SK-N-SH treated with all-trans-retinoic acid at 6 μM for 48 hours (cell line): ENCODE results near the gene MED12.

ENCODE experiments used
- ATAC-seq: fragments of 200-7000 bp; cut with Tn5 transposase; 3 replicates; pipeline ENCODE4 v1.9.1; 2020; ENCODE audit warnings: mild to moderate bottlenecking, moderate library complexity
- ARNTL ChIP-seq: fragments of 450-650 bp; formaldehyde crosslinking; IDR thresholded peaks from 2 replicates; pipeline ENCODE4 v1.5.0; 2020; ENCODE audit warnings: low read depth, mild to moderate bottlenecking, moderate library complexity, borderline replicate concordance
- BACH2 ChIP-seq: fragments of 250-450 bp; sonication (Bioruptor Pico); IDR thresholded peaks from 2 replicates; pipeline ENCODE4 v1.9.0; 2021; ENCODE audit warnings: mild to moderate bottlenecking, borderline replicate concordance
- CSDC2 ChIP-seq: fragments of 250-450 bp; sonication (Bioruptor Pico); IDR thresholded peaks from 2 replicates; pipeline ENCODE4 v1.5.0; 2020; ENCODE audit warnings: mild to moderate bottlenecking, moderate library complexity
- ESRRG ChIP-seq: fragments of 250-450 bp; sonication (Bioruptor Pico); IDR thresholded peaks from 2 replicates; pipeline ENCODE4 v1.6.1; 2021; ENCODE audit warnings: mild to moderate bottlenecking
- GLIS3 ChIP-seq: fragments of 250-450 bp; sonication (Bioruptor Pico); IDR thresholded peaks from 2 replicates; pipeline ENCODE4 v1.5.0; 2020; ENCODE audit warnings: mild to moderate bottlenecking, moderate library complexity
- OSR1 ChIP-seq: fragments of 250-450 bp; sonication (Bioruptor Pico); IDR thresholded peaks from 2 replicates; pipeline ENCODE4 v1.8.0; 2022; ENCODE audit warnings: moderate library complexity, mild to moderate bottlenecking, inconsistent platforms
- RARB ChIP-seq: fragments of 250-450 bp; sonication (Bioruptor Pico); IDR thresholded peaks from 2 replicates; pipeline ENCODE4 v1.8.0; 2021; ENCODE audit warnings: mild to moderate bottlenecking, moderate library complexity
- SNAI2 ChIP-seq: fragments of 250-450 bp; sonication (Bioruptor Pico); IDR thresholded peaks from 2 replicates; pipeline ENCODE4 v1.5.0; 2020; ENCODE audit warnings: mild to moderate bottlenecking, moderate library complexity
- TCF4 ChIP-seq: fragments of 250-450 bp; sonication (Bioruptor Pico); IDR thresholded peaks from 2 replicates; pipeline ENCODE4 v1.8.0; 2021; ENCODE audit warnings: mild to moderate bottlenecking, moderate library complexity, borderline replicate concordance
- ZFP3 ChIP-seq: fragments of 250-450 bp; sonication (Bioruptor Pico); IDR thresholded peaks from 2 replicates; pipeline ENCODE4 v1.5.0; 2020; ENCODE audit warnings: mild to moderate bottlenecking, moderate library complexity
- ZFP30 ChIP-seq: fragments of 450-650 bp; formaldehyde crosslinking; IDR thresholded peaks from 2 replicates; pipeline ENCODE4 v1.5.0; 2022; ENCODE audit warnings: mild to moderate bottlenecking, moderate library complexity
- ZNF565 ChIP-seq: fragments of 450-650 bp; formaldehyde crosslinking; conservative IDR thresholded peaks from 2 replicates; pipeline ENCODE4 v1.5.0; 2020; ENCODE audit warnings: low read depth, mild to moderate bottlenecking, moderate library complexity
- ZNF70 ChIP-seq: fragments of 450-650 bp; formaldehyde crosslinking; IDR thresholded peaks from 2 replicates; pipeline ENCODE4 v1.5.0; 2020; ENCODE audit warnings: mild to moderate bottlenecking, moderate library complexity
- ZNF8 ChIP-seq: fragments of 450-650 bp; formaldehyde crosslinking; IDR thresholded peaks from 2 replicates; pipeline ENCODE4 v1.5.0; 2020; ENCODE audit warnings: mild to moderate bottlenecking, moderate library complexity
- TF ChIP-seq, protein P1 (sequence below): fragments of 250-450 bp; sonication (Bioruptor Pico); IDR thresholded peaks from 2 replicates; pipeline ENCODE4 v1.8.0; 2021; ENCODE audit warnings: low read depth, mild to moderate bottlenecking, moderate library complexity, borderline replicate concordance
- TF ChIP-seq, protein P2 (sequence below): fragments of 250-450 bp; sonication (Bioruptor Pico); IDR thresholded peaks from 2 replicates; pipeline ENCODE4 v1.5.1; 2021; ENCODE audit warnings: mild to moderate bottlenecking, moderate library complexity
- TF ChIP-seq, protein P3 (sequence below): fragments of 250-450 bp; sonication (Bioruptor Pico); IDR thresholded peaks from 2 replicates; pipeline ENCODE4 v1.8.0; 2020; ENCODE audit warnings: mild to moderate bottlenecking, moderate library complexity, borderline replicate concordance
- TF ChIP-seq, protein P4 (sequence below): fragments of 250-450 bp; sonication (Bioruptor Pico); IDR thresholded peaks from 2 replicates; pipeline ENCODE4 v1.5.0; 2020; ENCODE audit warnings: mild to moderate bottlenecking, moderate library complexity
- TF ChIP-seq, protein P5 (sequence below): fragments of 250-450 bp; sonication (Bioruptor Pico); IDR thresholded peaks from 2 replicates; pipeline ENCODE4 v1.5.1; 2020; ENCODE audit warnings: low read depth, mild to moderate bottlenecking, moderate library complexity

Gene MED12

DNA sequence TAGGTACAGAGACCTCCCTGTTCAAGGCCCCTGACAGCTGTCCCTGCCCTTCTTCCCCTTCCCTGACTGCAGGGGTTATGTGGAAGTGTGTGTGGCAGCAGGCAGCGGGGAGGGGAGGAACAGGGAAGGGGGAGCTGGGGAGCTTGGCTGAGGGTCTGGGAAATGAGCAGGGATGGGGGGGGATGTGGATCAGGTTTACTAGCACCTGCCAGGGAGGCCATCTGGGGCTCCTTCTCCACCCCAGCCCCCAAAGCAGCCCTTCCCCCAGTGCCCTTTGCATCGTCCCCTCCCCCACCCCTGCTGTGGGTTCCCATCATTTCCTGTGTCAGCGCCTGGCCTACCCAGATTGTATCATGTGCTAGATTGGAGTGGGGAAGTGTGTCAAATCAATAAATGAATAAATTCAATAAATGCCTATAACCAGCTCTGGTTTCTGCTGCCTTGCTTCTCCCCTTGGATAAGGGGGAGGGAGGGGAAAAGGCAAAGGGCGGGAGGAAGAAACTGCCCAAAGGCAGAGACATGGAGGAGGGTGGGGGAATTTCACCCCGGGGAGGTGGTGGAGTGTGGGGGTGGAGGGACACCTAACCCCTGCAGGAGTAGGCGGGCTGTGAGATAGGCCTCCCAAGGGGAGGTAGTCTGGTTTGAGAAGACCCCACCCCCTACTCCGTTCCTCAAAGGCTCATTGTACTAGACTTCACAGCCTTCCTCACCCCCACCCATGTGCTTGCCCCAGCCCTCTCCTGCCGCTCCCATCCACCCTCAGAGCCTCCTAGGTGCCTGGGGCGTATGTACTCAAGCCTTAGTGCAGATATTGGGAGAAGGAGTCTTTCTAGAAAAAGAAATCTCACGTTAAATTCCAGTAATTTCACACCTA, 15.0 kb upstream of the MED12 start:
- ATAC-seq: no peak

DNA sequence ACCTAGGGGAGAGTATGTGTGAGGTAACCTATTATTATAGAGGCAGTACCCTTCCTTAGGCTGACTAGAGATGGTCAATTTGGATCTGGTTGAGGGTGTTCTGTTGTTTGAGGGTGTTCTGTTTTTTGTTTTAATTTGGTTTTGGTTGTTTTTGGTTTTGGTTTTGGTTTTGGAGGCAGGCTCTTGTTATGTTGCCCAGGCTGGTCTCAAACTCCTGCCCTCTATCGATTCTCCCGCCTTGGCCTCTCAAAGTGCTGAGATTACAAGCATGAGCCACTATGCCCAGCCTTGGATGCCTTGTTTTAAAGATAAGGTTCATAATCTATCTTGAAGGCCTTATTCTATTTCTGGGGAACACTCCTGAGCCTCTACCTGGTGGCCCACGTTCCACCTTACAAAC, 12.8 kb upstream of the MED12 start:
- ATAC-seq: no peak
- TF ChIP-seq ZNF565 (CRISPR knock-in tag) (no peak), ESRRG (CRISPR knock-in tag) (no peak), BACH2 (CRISPR knock-in tag) (no peak), ZFP30 (no peak), ARNTL (CRISPR knock-in tag) (no peak), ZNF8 (no peak), TCF4 (no peak), OSR1 (no peak), ZNF70 (CRISPR knock-in tag) (no peak)
- TF ChIP-seq, protein P1, sequence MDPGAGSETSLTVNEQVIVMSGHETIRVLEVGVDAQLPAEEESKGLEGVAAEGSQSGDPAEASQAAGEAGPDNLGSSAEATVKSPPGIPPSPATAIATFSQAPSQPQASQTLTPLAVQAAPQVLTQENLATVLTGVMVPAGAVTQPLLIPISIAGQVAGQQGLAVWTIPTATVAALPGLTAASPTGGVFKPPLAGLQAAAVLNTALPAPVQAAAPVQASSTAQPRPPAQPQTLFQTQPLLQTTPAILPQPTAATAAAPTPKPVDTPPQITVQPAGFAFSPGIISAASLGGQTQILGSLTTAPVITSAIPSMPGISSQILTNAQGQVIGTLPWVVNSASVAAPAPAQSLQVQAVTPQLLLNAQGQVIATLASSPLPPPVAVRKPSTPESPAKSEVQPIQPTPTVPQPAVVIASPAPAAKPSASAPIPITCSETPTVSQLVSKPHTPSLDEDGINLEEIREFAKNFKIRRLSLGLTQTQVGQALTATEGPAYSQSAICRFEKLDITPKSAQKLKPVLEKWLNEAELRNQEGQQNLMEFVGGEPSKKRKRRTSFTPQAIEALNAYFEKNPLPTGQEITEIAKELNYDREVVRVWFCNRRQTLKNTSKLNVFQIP: no peak
- TF ChIP-seq, protein P2, sequence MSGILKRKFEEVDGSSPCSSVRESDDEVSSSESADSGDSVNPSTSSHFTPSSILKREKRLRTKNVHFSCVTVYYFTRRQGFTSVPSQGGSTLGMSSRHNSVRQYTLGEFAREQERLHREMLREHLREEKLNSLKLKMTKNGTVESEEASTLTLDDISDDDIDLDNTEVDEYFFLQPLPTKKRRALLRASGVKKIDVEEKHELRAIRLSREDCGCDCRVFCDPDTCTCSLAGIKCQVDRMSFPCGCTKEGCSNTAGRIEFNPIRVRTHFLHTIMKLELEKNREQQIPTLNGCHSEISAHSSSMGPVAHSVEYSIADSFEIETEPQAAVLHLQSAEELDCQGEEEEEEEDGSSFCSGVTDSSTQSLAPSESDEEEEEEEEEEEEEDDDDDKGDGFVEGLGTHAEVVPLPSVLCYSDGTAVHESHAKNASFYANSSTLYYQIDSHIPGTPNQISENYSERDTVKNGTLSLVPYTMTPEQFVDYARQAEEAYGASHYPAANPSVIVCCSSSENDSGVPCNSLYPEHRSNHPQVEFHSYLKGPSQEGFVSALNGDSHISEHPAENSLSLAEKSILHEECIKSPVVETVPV (CRISPR knock-in tag): no peak
- TF ChIP-seq, protein P3, sequence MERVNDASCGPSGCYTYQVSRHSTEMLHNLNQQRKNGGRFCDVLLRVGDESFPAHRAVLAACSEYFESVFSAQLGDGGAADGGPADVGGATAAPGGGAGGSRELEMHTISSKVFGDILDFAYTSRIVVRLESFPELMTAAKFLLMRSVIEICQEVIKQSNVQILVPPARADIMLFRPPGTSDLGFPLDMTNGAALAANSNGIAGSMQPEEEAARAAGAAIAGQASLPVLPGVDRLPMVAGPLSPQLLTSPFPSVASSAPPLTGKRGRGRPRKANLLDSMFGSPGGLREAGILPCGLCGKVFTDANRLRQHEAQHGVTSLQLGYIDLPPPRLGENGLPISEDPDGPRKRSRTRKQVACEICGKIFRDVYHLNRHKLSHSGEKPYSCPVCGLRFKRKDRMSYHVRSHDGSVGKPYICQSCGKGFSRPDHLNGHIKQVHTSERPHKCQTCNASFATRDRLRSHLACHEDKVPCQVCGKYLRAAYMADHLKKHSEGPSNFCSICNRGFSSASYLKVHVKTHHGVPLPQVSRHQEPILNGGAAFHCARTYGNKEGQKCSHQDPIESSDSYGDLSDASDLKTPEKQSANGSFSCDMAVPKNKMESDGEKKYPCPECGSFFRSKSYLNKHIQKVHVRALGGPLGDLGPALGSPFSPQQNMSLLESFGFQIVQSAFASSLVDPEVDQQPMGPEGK (CRISPR knock-in tag): no peak
- TF ChIP-seq, protein P4, sequence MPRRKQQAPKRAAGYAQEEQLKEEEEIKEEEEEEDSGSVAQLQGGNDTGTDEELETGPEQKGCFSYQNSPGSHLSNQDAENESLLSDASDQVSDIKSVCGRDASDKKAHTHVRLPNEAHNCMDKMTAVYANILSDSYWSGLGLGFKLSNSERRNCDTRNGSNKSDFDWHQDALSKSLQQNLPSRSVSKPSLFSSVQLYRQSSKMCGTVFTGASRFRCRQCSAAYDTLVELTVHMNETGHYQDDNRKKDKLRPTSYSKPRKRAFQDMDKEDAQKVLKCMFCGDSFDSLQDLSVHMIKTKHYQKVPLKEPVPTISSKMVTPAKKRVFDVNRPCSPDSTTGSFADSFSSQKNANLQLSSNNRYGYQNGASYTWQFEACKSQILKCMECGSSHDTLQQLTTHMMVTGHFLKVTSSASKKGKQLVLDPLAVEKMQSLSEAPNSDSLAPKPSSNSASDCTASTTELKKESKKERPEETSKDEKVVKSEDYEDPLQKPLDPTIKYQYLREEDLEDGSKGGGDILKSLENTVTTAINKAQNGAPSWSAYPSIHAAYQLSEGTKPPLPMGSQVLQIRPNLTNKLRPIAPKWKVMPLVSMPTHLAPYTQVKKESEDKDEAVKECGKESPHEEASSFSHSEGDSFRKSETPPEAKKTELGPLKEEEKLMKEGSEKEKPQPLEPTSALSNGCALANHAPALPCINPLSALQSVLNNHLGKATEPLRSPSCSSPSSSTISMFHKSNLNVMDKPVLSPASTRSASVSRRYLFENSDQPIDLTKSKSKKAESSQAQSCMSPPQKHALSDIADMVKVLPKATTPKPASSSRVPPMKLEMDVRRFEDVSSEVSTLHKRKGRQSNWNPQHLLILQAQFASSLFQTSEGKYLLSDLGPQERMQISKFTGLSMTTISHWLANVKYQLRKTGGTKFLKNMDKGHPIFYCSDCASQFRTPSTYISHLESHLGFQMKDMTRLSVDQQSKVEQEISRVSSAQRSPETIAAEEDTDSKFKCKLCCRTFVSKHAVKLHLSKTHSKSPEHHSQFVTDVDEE (CRISPR knock-in tag): no peak
- TF ChIP-seq, protein P5, sequence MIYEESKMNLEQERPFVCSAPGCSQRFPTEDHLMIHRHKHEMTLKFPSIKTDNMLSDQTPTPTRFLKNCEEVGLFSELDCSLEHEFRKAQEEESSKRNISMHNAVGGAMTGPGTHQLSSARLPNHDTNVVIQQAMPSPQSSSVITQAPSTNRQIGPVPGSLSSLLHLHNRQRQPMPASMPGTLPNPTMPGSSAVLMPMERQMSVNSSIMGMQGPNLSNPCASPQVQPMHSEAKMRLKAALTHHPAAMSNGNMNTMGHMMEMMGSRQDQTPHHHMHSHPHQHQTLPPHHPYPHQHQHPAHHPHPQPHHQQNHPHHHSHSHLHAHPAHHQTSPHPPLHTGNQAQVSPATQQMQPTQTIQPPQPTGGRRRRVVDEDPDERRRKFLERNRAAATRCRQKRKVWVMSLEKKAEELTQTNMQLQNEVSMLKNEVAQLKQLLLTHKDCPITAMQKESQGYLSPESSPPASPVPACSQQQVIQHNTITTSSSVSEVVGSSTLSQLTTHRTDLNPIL (CRISPR knock-in tag): no peak

More for the DNA sequence above, 15.0 kb upstream of the MED12 start:
- TF ChIP-seq ZNF565 (CRISPR knock-in tag): no peak
- TF ChIP-seq CSDC2 (CRISPR knock-in tag): no peak
- no peak for TF ChIP-seq ZFP30
- TF ChIP-seq, protein P4 (CRISPR knock-in tag): no peak
- TF ChIP-seq SNAI2 (CRISPR knock-in tag): no peak
- TF ChIP-seq, protein P5 (CRISPR knock-in tag): no peak
- TF ChIP-seq, protein P2 (CRISPR knock-in tag): no peak
- no peak for TF ChIP-seq RARB (CRISPR knock-in tag)
- TF ChIP-seq GLIS3: no peak
- no peak for TF ChIP-seq ZNF70 (CRISPR knock-in tag)
- TF ChIP-seq TCF4: no peak; the same call in 1 of the 2 replicates
- no peak for TF ChIP-seq ZFP3 (CRISPR knock-in tag)
- no peak for TF ChIP-seq OSR1
- TF ChIP-seq ARNTL (CRISPR knock-in tag): no peak
